Left lung (tissue), 10 donors: Measurements from ENCODE around the gene KIRREL3. TPM values are rescaled to one million over a fixed set of nuclear protein-coding genes. Genes with fewer than 3 reads are reported as not detected.

ENCODE experiments used
- ATAC-seq: fragments of 200-7000 bp; cut with Tn5 transposase; one replicate; pipeline ENCODE4 v1.9.1; 2020; ENCODE audit warnings: moderate library complexity
- DNase-seq, 4 donors: peaks; one replicate each; pipeline ENCODE4 v3.0.0-alpha.2; 2013 to 2020
- H3K27ac ChIP-seq, 2 donors: fragments of 200-600 bp; sonication (generic) in 1 of 2; one replicate each; pipeline versions ENCODE4 v1.5.0 to v1.8.0; 2020 to 2021
- H3K27me3 ChIP-seq, 2 donors: fragments of 200-600 bp; sonication (generic) in 1 of 2; one replicate each; pipeline versions ENCODE4 v1.5.0 to v1.8.0; 2020 to 2021
- H3K36me3 ChIP-seq, 2 donors: fragments of 200-600 bp; sonication (generic) in 1 of 2; one replicate each; pipeline versions ENCODE4 v1.5.0 to v1.8.0; 2020 to 2021
- H3K4me1 ChIP-seq, 2 donors: fragments of 200-600 bp; one replicate each; pipeline ENCODE4 v1.8.0; 2021
- H3K4me3 ChIP-seq, 2 donors: fragments of 200-600 bp; sonication (generic) in 1 of 2; one replicate each; pipeline versions ENCODE4 v1.5.0 to v1.8.0; 2020 to 2021; ENCODE audit warnings: mild to moderate bottlenecking in 1 of 2
- H3K9me3 ChIP-seq, 2 donors: fragments of 200-600 bp; sonication (generic) in 1 of 2; one replicate each; pipeline versions ENCODE4 v1.5.0 to v1.8.0; 2020 to 2021
- intact Hi-C, 2 donors: fragments of 100-400 bp; cut with DNase I; formaldehyde crosslinking; loops; one replicate each; pipeline versions ENCODE4 v1.11.2 to v1.14.2; 2022
- polyA plus RNA-seq, 6 donors: library from polyadenylated mRNA; unstranded; fragments of 120-200 nt; gene quantifications; one replicate each; pipeline ENCODE4 v1.2.1, GENCODE V29; 2013; ENCODE audit not compliant: insufficient read length in 6 of 6
- total RNA-seq, 2 donors: library from RNA; stranded (reverse); fragmentation: NEBNext Ultra II Directional; extraction: Animal tissue kit (Norgen Biotek cat#: 25700); gene quantifications; one replicate each; pipeline ENCODE4 v1.2.1, GENCODE V29; 2021
- TF ChIP-seq, protein P1 (sequence below), 2 donors: fragments of 200-600 bp; sonication (generic) in 1 of 2; IDR thresholded peaks; one replicate each; pipeline versions ENCODE4 v1.5.0 to v1.8.0; 2021; ENCODE audit warnings: antibody characterized with exemption in 2 of 2
- donor health status: DM: no; HTN: yes; CAD: no.
- donor health status: DM: no; HTN: no; CAD: no.

Gene KIRREL3
- total and polyA plus RNA-seq, 8 donors = 1.6 to 2.5 (median 2.0) TPM; not detected in 2

DNA sequence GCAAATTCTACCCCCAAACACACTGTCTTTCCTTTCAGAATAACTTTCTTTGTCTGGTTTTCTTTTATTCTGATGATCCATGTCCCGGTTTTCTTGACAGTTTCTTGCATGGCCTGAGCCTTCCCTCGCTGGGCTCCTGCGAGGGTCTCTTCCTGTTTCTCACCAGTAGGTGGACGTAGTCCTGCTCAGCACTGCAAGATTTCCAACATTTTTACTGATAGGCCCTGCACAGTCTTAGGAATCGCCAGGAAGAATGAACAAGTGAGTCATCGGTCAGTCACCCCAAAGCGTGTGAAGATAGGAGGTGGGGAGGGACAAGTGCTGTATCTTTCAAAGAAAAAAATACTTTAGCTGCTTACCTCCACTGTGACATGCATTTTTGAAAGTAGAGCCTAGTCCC lies 16.9 kb upstream of the KIRREL3 start:
- H3K36me3 ChIP-seq = no peaks in the 10 kb centered on the region
- no peak overlapping the region for H3K27ac ChIP-seq
- DNase-seq (peak in 1 of 4 donors; percentile 12), ATAC-seq (no peak)
- TF ChIP-seq, protein P1, sequence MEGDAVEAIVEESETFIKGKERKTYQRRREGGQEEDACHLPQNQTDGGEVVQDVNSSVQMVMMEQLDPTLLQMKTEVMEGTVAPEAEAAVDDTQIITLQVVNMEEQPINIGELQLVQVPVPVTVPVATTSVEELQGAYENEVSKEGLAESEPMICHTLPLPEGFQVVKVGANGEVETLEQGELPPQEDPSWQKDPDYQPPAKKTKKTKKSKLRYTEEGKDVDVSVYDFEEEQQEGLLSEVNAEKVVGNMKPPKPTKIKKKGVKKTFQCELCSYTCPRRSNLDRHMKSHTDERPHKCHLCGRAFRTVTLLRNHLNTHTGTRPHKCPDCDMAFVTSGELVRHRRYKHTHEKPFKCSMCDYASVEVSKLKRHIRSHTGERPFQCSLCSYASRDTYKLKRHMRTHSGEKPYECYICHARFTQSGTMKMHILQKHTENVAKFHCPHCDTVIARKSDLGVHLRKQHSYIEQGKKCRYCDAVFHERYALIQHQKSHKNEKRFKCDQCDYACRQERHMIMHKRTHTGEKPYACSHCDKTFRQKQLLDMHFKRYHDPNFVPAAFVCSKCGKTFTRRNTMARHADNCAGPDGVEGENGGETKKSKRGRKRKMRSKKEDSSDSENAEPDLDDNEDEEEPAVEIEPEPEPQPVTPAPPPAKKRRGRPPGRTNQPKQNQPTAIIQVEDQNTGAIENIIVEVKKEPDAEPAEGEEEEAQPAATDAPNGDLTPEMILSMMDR (IDR thresholded peaks at IDR 0.05) = no peak
- H3K27me3 ChIP-seq = no peaks in the 10 kb centered on the region
- no peaks in the 10 kb centered on the region for H3K4me1 ChIP-seq
- H3K9me3 ChIP-seq = no peaks in the 10 kb centered on the region
- intact Hi-C loops = no loop called here
- no peak overlapping the region for H3K4me3 ChIP-seq

DNA sequence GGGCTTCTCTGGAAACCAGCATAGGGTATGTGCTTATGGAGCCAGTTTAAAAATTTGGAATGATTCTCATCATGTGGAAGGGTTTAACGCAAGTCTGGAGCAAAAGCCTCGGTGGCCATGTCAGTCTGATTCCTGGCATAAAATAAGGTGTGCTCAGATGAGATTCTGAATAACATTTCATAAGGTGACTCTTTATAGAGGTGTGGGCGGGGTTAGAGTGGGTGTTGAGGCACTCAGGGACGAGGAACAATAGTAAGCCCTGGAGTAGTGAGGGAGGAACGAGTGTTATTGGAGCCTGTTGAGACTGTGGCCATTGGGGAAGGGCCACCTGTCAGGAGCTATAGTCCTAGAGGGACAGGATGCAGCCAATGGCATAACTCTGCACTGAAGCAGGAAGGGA lies 13.0 kb upstream of the KIRREL3 start:
- no peaks in the 10 kb centered on the region for H3K4me1 ChIP-seq
- H3K9me3 ChIP-seq = no peaks in the 10 kb centered on the region
- no peak overlapping the region for H3K27ac ChIP-seq
- DNase-seq (no peak), ATAC-seq (no peak)
- H3K4me3 ChIP-seq = no peak overlapping the region
- intact Hi-C loops = no loop called here
- no peaks in the 10 kb centered on the region for H3K27me3 ChIP-seq
- H3K36me3 ChIP-seq = no peaks in the 10 kb centered on the region
- TF ChIP-seq, protein P1 (IDR thresholded peaks at IDR 0.05) = no peak

DNA sequence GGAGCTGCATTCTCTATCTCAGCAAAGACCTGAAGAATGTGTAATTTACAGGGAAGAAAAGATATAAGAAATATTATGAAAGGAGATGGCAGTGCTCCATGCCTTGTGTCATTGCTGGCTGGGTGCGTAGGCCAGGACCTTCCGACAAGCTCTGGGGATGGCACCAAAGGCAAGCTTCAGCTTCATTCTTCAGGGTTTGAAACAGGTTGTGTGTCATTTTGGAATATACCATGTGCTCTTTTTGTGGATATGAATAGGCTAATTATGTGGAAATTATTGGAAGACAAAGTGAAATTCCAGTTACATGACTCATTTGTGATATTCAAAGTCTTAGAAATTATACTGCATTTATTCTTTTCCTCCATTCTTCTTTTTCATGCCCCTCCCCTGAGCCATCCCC lies 5.7 kb upstream of the KIRREL3 start:
- intact Hi-C loops = no loop called here
- Histone ChIP-seq H3K27me3 (peaks cover 31 to 57% of the 10 kb centered on the region in 2 donors), H3K27ac (no peak overlapping the region), H3K4me1 (peaks cover 0 to 10% of the 10 kb centered on the region in 2 donors), H3K4me3 (no peak overlapping the region), H3K9me3 (no peaks in the 10 kb centered on the region), H3K36me3 (no peaks in the 10 kb centered on the region)
- TF ChIP-seq, protein P1 (IDR thresholded peaks at IDR 0.05) = no peak
- no peak for ATAC-seq
- DNase-seq = no peak

DNA sequence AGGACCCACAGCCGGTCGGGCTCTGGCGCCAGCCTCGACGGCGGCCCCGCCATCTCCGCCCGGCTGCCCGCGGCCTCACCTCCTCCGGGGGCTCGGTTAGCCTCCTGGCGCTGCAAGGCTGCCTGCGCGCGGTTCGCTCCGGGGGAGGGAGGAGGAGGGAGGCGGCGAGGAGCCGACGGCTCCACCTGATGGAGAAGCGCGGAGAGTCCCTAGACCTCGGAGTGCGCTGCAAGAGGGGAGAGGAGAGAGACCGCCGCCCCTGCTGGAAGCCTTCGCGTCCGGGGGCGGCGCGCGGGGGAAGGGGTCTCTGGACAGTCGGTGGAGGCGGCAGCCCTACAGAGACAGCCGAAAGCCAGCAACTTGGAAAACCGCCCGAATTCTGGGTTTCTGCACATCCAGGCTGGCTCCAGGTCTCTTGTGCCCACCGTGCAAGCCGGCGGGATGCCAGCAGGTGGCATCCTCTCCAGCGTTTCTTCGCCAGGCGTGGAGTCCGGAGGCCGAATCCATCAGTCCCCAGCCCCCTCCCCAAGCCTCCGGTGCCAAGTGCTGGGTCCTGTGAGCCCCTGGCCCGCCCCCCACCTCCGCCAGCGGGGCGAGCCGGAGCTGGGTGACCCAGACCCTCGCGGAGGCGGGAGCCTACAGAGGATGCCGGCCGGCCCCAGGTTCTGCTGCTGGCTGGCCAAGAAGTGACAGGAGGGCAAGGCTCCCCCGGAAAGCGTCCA lies 2.9 kb upstream of the KIRREL3 start:
- peaks cover 0 to 16% of the 10 kb centered on the region in 2 donors for H3K4me1 ChIP-seq
- intact Hi-C loops = no loop called here
- peak in 2 of 4 donors; percentile 37 to 79 for DNase-seq
- no peak overlapping the region for H3K27ac ChIP-seq
- no peaks in the 10 kb centered on the region for H3K9me3 ChIP-seq
- no peaks in the 10 kb centered on the region for H3K36me3 ChIP-seq
- no peak overlapping the region for H3K4me3 ChIP-seq
- TF ChIP-seq, protein P1 (IDR thresholded peaks at IDR 0.05) = no peak
- peaks cover 47 to 86% of the 10 kb centered on the region in 2 donors for H3K27me3 ChIP-seq
- peak; percentile 86 for ATAC-seq

DNA sequence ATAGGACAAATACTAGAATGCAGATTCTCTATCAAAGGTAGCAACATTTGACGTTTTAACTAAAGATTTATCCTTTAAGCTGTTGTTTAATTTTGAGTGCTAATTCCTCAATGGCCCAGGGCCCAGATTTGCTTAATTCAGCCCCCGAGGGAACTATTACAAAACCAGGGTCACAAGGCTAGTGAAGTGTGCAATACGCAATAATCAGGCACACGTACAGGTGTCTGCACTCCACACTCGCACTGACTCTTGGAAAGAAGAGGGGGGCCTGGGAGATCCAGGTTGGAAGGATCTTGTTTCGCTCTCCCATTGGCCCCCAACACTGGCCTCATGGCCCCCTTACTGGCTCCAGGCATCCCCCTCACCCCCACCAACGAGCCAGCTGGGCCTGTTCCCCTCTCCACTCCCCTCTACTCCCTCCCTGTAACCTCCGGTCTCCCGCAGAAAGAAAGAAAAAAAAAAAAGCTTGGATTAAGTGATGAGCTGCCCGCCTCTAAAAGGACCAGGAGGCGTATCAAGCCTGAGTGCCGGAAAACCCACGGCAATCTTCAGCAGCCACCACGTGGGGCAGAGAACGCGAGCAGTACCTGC lies 2.2 kb upstream of the KIRREL3 start:
- Histone ChIP-seq H3K4me1 (peaks cover 0 to 16% of the 10 kb centered on the region in 2 donors), H3K9me3 (no peaks in the 10 kb centered on the region)
- ATAC-seq = no peak

More for the DNA sequence above, 2.2 kb upstream of the KIRREL3 start:
- no peak overlapping the region for H3K27ac ChIP-seq
- no peak for DNase-seq
- no peak overlapping the region for H3K4me3 ChIP-seq
- intact Hi-C loops = no loop called here
- TF ChIP-seq, protein P1 (IDR thresholded peaks at IDR 0.05) = no peak
- peaks cover 54 to 93% of the 10 kb centered on the region in 2 donors for H3K27me3 ChIP-seq
- H3K36me3 ChIP-seq = no peaks in the 10 kb centered on the region
